Loucy (cell line): ENCODE measurements around the gene KCNA10.

Experiments
- H2AFZ ChIP-seq: fragments of 200-600 bp; sonication (generic); 2 replicates; pipeline ENCODE4 v1.6.0; 2016; ENCODE audit warnings: antibody characterized with exemption, mild to moderate bottlenecking, low read length, moderate library complexity
- H3F3A ChIP-seq: fragments of 200-600 bp; 2 replicates; pipeline ENCODE4 v1.6.0; 2016; ENCODE audit warnings: antibody characterized with exemption, low read depth, mild to moderate bottlenecking
- H3K27me3 ChIP-seq: fragments of 200-600 bp; sonication (generic); 2 replicates; pipeline ENCODE4 v1.6.1; 2014; ENCODE audit warnings: low read length, mild to moderate bottlenecking; ENCODE audit not compliant: insufficient read depth, poor library complexity, severe bottlenecking
- H3K36me3 ChIP-seq: fragments of 200-600 bp; sonication (generic); 2 replicates; pipeline ENCODE4 v1.6.1; 2016; ENCODE audit warnings: low read length; ENCODE audit not compliant: insufficient read depth
- H3K4me1 ChIP-seq: fragments of 200-600 bp; sonication (generic); 2 replicates; pipeline ENCODE4 v1.5.1; 2014; ENCODE audit warnings: low read length, mild to moderate bottlenecking; ENCODE audit not compliant: insufficient read depth, poor library complexity, severe bottlenecking
- H3K4me2 ChIP-seq: fragments of 200-600 bp; sonication (generic); 2 replicates; pipeline ENCODE4 v1.6.0; 2014; ENCODE audit warnings: antibody characterized with exemption, low read length, low read depth, mild to moderate bottlenecking; ENCODE audit not compliant: poor library complexity, severe bottlenecking
- H3K4me3 ChIP-seq: fragments of 200-600 bp; sonication (generic); 2 replicates; pipeline ENCODE4 v1.5.1; 2014; ENCODE audit warnings: low read length, mild to moderate bottlenecking, mixed read lengths; ENCODE audit not compliant: poor library complexity, severe bottlenecking
- H3K79me2 ChIP-seq: fragments of 200-600 bp; sonication (generic); 2 replicates; pipeline ENCODE4 v1.6.1; 2014; ENCODE audit warnings: low read length; ENCODE audit not compliant: insufficient read depth
- H3K9ac ChIP-seq: fragments of 200-600 bp; sonication (generic); 2 replicates; pipeline ENCODE4 v1.6.0; 2014; ENCODE audit warnings: mild to moderate bottlenecking, low read depth, low read length, moderate library complexity; ENCODE audit not compliant: poor library complexity, severe bottlenecking
- H3K9me2 ChIP-seq: fragments of 200-600 bp; sonication (generic); replicated peaks from 2 replicates; pipeline ENCODE4 v1.6.1; 2016; ENCODE audit warnings: low read depth, low read length, mixed read lengths
- H3K9me3 ChIP-seq: fragments of 200-600 bp; sonication (generic); 2 replicates; pipeline ENCODE4 v1.6.1; 2014; ENCODE audit warnings: mild to moderate bottlenecking, antibody characterized with exemption, low read length, low read depth; ENCODE audit not compliant: insufficient read depth
- H4K20me1 ChIP-seq: fragments of 200-600 bp; sonication (generic); 2 replicates; pipeline ENCODE4 v1.6.0; 2014; ENCODE audit warnings: antibody characterized with exemption, low read length, mild to moderate bottlenecking; ENCODE audit not compliant: insufficient read depth, poor library complexity, severe bottlenecking
- EZH2phosphoT487 ChIP-seq: fragments of 200-600 bp; IDR thresholded peaks from 2 replicates; pipeline ENCODE4 v1.6.1; 2018; ENCODE audit warnings: antibody characterized with exemption, mild to moderate bottlenecking, moderate library complexity, borderline replicate concordance
- TF ChIP-seq, protein P1 (sequence below): fragments of 200-600 bp; sonication (generic); conservative IDR thresholded peaks from 2 replicates; pipeline ENCODE4 v1.5.1; 2014; ENCODE audit warnings: mild to moderate bottlenecking, antibody characterized with exemption, low read length

KCNA10 gene

DNA sequence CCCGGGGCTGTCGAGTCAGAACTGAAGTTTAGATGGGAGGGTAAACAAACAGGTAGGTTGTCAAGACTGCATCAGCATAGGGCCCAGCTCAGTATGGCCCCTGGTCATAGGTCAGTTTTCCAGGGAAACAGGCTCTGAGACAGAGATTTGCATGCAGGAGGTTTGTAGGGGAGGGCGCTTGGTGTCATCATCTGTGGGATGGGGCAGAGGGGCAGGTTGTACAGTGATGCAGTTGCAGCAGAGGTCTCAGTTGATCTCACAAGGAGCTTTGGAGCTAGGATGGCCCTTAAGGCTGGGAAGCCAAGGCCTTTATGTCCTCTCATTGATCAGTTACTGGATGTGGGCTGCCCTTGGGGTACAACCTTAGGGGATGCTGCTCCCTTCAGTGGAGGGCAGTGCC, 38.5 kb upstream of the KCNA10 start:
- H3K27me3 ChIP-seq = no peaks in the 10 kb centered on the region
- no peak overlapping the region for H3K9ac ChIP-seq
- H3K4me3 ChIP-seq = no peak overlapping the region
- H4K20me1 ChIP-seq = no peaks in the 10 kb centered on the region
- no peak overlapping the region for H2AFZ ChIP-seq
- no peaks in the 10 kb centered on the region for H3K4me1 ChIP-seq
- no peak for TF ChIP-seq EZH2phosphoT487
- TF ChIP-seq, protein P1, sequence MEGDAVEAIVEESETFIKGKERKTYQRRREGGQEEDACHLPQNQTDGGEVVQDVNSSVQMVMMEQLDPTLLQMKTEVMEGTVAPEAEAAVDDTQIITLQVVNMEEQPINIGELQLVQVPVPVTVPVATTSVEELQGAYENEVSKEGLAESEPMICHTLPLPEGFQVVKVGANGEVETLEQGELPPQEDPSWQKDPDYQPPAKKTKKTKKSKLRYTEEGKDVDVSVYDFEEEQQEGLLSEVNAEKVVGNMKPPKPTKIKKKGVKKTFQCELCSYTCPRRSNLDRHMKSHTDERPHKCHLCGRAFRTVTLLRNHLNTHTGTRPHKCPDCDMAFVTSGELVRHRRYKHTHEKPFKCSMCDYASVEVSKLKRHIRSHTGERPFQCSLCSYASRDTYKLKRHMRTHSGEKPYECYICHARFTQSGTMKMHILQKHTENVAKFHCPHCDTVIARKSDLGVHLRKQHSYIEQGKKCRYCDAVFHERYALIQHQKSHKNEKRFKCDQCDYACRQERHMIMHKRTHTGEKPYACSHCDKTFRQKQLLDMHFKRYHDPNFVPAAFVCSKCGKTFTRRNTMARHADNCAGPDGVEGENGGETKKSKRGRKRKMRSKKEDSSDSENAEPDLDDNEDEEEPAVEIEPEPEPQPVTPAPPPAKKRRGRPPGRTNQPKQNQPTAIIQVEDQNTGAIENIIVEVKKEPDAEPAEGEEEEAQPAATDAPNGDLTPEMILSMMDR = no peak
- no peaks in the 10 kb centered on the region for H3F3A ChIP-seq
- no peaks in the 10 kb centered on the region for H3K9me3 ChIP-seq
- H3K36me3 ChIP-seq = no peaks in the 10 kb centered on the region
- H3K4me2 ChIP-seq = no peak overlapping the region
- no peaks in the 10 kb centered on the region for H3K9me2 ChIP-seq
- no peaks in the 10 kb centered on the region for H3K79me2 ChIP-seq

- TF ChIP-seq EZH2phosphoT487 = no peak
- TF ChIP-seq, protein P1 = no peak
- H3K27me3 ChIP-seq = no peaks in the 10 kb centered on the region
Observed at GRCh38 chr1:110556471-110556807, 37.5 kb upstream of the KCNA10 start.

DNA sequence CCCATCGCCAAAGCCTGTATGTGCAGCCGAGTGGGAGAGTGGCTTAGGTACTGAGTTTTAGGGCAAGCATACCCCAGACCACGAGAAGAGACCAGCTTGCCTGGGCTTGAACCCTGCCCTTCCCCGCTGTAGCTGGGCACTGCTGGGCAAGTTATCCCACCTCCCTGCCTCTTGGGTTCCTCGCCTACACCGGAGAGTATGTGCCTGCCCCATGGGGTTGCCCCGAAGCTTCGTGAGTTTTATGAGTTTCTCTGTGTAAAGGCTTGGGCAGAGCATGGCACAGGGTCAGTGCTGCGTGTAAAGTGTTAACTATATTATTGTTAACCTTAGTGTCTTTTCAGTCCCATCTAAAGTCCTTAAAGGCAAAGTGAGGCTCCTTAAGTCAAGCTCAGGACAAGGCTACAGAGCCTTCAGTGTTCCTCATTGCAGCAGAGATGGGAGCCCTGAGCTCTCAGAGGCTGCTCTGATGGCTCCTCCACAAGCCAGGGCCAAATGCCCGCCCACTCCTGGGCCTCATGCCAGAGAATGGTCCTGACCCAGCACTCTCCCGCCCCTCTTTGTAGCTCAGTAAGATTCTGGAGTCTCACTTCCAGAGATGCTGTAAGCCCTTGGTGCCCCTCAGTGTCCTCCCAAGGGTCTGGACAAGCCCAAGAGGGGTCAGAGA, 37.0 kb upstream of the KCNA10 start:
- Histone ChIP-seq H3K4me1 (no peaks in the 10 kb centered on the region), H4K20me1 (no peaks in the 10 kb centered on the region), H3K9ac (no peak overlapping the region), H3K4me3 (no peak overlapping the region), H3K4me2 (no peak overlapping the region), H3F3A (no peaks in the 10 kb centered on the region), H3K79me2 (no peaks in the 10 kb centered on the region), H3K36me3 (no peaks in the 10 kb centered on the region), H3K9me3 (no peaks in the 10 kb centered on the region), H3K9me2 (no peaks in the 10 kb centered on the region), H3K27me3 (no peaks in the 10 kb centered on the region), H2AFZ (no peak overlapping the region)
- TF ChIP-seq, protein P1 = no peak
- no peak for TF ChIP-seq EZH2phosphoT487

More at GRCh38 chr1:110556471-110556807, 37.5 kb upstream of the KCNA10 start:
- H3K4me1 ChIP-seq = no peaks in the 10 kb centered on the region
- no peaks in the 10 kb centered on the region for H3F3A ChIP-seq
- no peaks in the 10 kb centered on the region for H3K9me2 ChIP-seq
- no peak overlapping the region for H3K4me3 ChIP-seq
- no peaks in the 10 kb centered on the region for H3K36me3 ChIP-seq
- H3K9me3 ChIP-seq = no peaks in the 10 kb centered on the region
- H3K79me2 ChIP-seq = no peaks in the 10 kb centered on the region
- H3K4me2 ChIP-seq = no peak overlapping the region
- no peak overlapping the region for H3K9ac ChIP-seq
- H4K20me1 ChIP-seq = no peaks in the 10 kb centered on the region
- H2AFZ ChIP-seq = no peak overlapping the region
